ENCODE results near the gene TSPAN4.

TSPAN4 gene

GRCh38 chr11:842370-843002 is at the start of gene TSPAN4, which contains the start of gene POLR2L:
TSS of gene TSPAN4 (plus strand) at chr11:842852. CDS start at chr11:850305, 7,453 bp downstream.
TSS of gene POLR2L (minus strand) at chr11:842529. CDS start at chr11:842508, 21 bp downstream.
- peak; percentile 56 for DNase-seq

- peak; percentile 19 for DNase-seq
Measured at GRCh38 chr11:792873-793272, 49.8 kb upstream of the TSPAN4 start.

- DNase-seq, result no peak
Measured at GRCh38 chr11:793556-793955, 49.1 kb upstream of the TSPAN4 start.

GRCh38 chr11:794013-794765 is 48.5 kb upstream of the TSPAN4 start:
- DNase-seq, result no peak

GRCh38 chr11:794766-795633 is 47.7 kb upstream of the TSPAN4 start:
- DNase-seq, result no peak

GRCh38 chr11:795634-796564 is 46.8 kb upstream of the TSPAN4 start:
- DNase-seq, result peak; percentile 54

- no peak for DNase-seq
Measured at GRCh38 chr11:796565-797295, 45.9 kb upstream of the TSPAN4 start.

- DNase-seq, result peak; percentile 47
Measured at GRCh38 chr11:797296-798092, 45.2 kb upstream of the TSPAN4 start.

- DNase-seq, result peak; percentile 30
Measured at GRCh38 chr11:798093-798713, 44.4 kb upstream of the TSPAN4 start, which contains the start of gene SLC25A22. TSS of gene SLC25A22 (minus strand) at chr11:798281. CDS start at chr11:795006, 3,275 bp downstream.

- no peak for DNase-seq
Measured at GRCh38 chr11:799641-800316, 42.9 kb upstream of the TSPAN4 start.

- DNase-seq, result no peak
Measured at GRCh38 chr11:800473-800872, 42.2 kb upstream of the TSPAN4 start.

GRCh38 chr11:801097-801780 is 41.4 kb upstream of the TSPAN4 start:
- no peak for DNase-seq

- no peak for DNase-seq
Measured at GRCh38 chr11:802018-802617, 40.5 kb upstream of the TSPAN4 start.

GRCh38 chr11:802693-803466 is 39.8 kb upstream of the TSPAN4 start:
- no peak for DNase-seq

GRCh38 chr11:803467-803742 is 39.2 kb upstream of the TSPAN4 start:
- DNase-seq, result no peak

- peak; percentile 25 for DNase-seq
Measured at GRCh38 chr11:803770-804598, 38.7 kb upstream of the TSPAN4 start.

- no peak for DNase-seq
Measured at GRCh38 chr11:804599-804964, 38.1 kb upstream of the TSPAN4 start.
